Gastrocnemius medialis (tissue), 4 donors: ENCODE measurements around the gene CELF4.

Experiments used
- POLR2A ChIP-seq, 2 donors: fragments of 450-650 bp; IDR thresholded peaks; one replicate each; pipeline ENCODE4 v1.6.1; 2017; ENCODE audit warnings: antibody characterized with exemption in 2 of 2, mild to moderate bottlenecking in 2 of 2, moderate library complexity in 2 of 2
- TF ChIP-seq, protein P1 (sequence below), 5 experiments: fragments of 450-650 bp in 3 of 5; fragments of 200-600 bp in 2 of 5; sonication (generic) in 2 of 5; IDR thresholded peaks in 4 of 5; conservative IDR thresholded peaks in 1 of 5; 1 replicate in 4 of 5; 2 replicates in 1 of 5; pipeline ENCODE4 v1.5.1; 2016 to 2019; ENCODE audit warnings: antibody characterized with exemption in 5 of 5, mild to moderate bottlenecking in 3 of 5, moderate library complexity in 3 of 5

DNA sequence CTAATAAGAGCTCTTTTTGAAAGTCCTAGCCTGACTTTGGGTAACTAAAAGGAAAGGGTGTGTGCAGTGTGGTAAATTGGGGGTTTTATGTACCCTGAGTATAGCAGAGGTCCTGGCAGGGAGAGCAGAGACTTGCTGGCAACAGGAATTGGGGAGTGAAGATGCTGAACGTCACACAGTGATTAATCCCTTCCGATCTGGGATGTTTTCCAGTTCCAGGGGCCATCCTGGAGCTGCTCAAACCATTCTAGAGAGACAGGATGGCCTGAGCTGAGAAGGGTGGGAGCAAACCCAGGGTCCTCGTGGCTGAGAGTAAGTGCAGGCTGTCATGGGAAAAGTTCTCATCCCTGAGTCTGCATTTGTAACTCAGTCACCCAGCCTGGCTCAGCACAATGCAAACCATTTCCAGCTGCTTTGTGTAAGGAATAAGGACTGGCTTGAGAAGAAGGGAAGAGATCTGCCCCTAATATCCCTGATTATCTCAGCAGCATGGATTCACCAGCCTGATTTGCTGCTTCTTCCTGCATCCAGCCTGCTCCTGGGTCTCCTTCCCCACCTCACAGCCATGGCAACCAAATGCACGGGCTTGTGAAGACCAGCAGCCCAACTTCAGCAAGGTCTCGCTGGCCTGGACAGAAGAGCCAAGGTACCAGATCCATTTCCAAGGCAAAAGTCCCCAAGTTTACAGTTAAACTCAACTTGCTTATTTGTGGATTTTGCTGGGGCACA, 47.1 kb upstream of the CELF4 start:
- TF ChIP-seq, protein P1, sequence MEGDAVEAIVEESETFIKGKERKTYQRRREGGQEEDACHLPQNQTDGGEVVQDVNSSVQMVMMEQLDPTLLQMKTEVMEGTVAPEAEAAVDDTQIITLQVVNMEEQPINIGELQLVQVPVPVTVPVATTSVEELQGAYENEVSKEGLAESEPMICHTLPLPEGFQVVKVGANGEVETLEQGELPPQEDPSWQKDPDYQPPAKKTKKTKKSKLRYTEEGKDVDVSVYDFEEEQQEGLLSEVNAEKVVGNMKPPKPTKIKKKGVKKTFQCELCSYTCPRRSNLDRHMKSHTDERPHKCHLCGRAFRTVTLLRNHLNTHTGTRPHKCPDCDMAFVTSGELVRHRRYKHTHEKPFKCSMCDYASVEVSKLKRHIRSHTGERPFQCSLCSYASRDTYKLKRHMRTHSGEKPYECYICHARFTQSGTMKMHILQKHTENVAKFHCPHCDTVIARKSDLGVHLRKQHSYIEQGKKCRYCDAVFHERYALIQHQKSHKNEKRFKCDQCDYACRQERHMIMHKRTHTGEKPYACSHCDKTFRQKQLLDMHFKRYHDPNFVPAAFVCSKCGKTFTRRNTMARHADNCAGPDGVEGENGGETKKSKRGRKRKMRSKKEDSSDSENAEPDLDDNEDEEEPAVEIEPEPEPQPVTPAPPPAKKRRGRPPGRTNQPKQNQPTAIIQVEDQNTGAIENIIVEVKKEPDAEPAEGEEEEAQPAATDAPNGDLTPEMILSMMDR (IDR thresholded peaks at IDR 0.05 in 4 of 5, conservative IDR thresholded peaks at IDR 0.05 in 1 of 5), result no peak
- TF ChIP-seq POLR2A (IDR thresholded peaks at IDR 0.05), result no peak
